WERI-Rb-1 (cell line): Measurements from ENCODE around the gene HOMER1.

ENCODE experiments used
- DNase-seq: peaks from one replicate; pipeline ENCODE4 v3.0.0-alpha.2; 2020
- H3K27ac ChIP-seq: fragments of 250-450 bp; sonication (Bioruptor Pico); 2 replicates; pipeline ENCODE4 v1.5.1; 2020; ENCODE audit warnings: mild to moderate bottlenecking, moderate library complexity
- H3K27me3 ChIP-seq: fragments of 250-450 bp; sonication (Bioruptor Pico); 2 replicates; pipeline ENCODE4 v1.5.1; 2021; ENCODE audit warnings: mild to moderate bottlenecking, low read depth, moderate library complexity; ENCODE audit not compliant: insufficient read depth, severe bottlenecking
- H3K36me3 ChIP-seq: fragments of 250-450 bp; sonication (Bioruptor Pico); 2 replicates; pipeline ENCODE4 v1.5.1; 2020; ENCODE audit warnings: mild to moderate bottlenecking, moderate library complexity
- H3K4me3 ChIP-seq: 2 replicates; pipeline ENCODE4 v1.5.1; 2011; ENCODE audit warnings: low read depth, mild to moderate bottlenecking, control low read depth, low read length
- H3K9me3 ChIP-seq: fragments of 250-450 bp; sonication (Bioruptor Pico); 2 replicates; pipeline ENCODE4 v1.5.1; 2021; ENCODE audit warnings: mild to moderate bottlenecking, moderate library complexity; ENCODE audit not compliant: severe bottlenecking
- CTCF ChIP-seq: IDR thresholded peaks from 2 replicates; pipeline ENCODE4 v1.5.1; 2011; ENCODE audit warnings: low read depth, mild to moderate bottlenecking, control low read depth, inconsistent platforms, low read length

HOMER1 gene

GRCh38 chr5:79349047-79349446 lies 164.9 kb downstream of the HOMER1 start:
- DNase-seq, result no peak
- peaks cover 5% of the 10 kb centered on the region for H3K9me3 ChIP-seq
- H3K36me3 ChIP-seq, result no peaks in the 10 kb centered on the region
- no peak overlapping the region for H3K27ac ChIP-seq
- no peaks in the 10 kb centered on the region for H3K27me3 ChIP-seq
- no peak overlapping the region for H3K4me3 ChIP-seq
- TF ChIP-seq CTCF, result no peak

- H3K4me3 ChIP-seq, result no peak overlapping the region
- no peak for DNase-seq
- no peak for TF ChIP-seq CTCF
- no peaks in the 10 kb centered on the region for H3K27me3 ChIP-seq
- no peaks in the 10 kb centered on the region for H3K9me3 ChIP-seq
- H3K27ac ChIP-seq, result no peak overlapping the region
- no peaks in the 10 kb centered on the region for H3K36me3 ChIP-seq
Observed at GRCh38 chr5:79346420-79346824, 167.5 kb downstream of the HOMER1 start.

GRCh38 chr5:79333852-79334557 lies 179.9 kb downstream of the HOMER1 start:
- Histone ChIP-seq H3K9me3 (peaks cover 3% of the 10 kb centered on the region), H3K27me3 (no peaks in the 10 kb centered on the region), H3K27ac (no peak overlapping the region), H3K36me3 (no peaks in the 10 kb centered on the region), H3K4me3 (no peak overlapping the region)
- TF ChIP-seq CTCF, result peak; percentile 28; the same call in 1 of the 2 replicates
- DNase-seq, result no peak

GRCh38 chr5:79330071-79330470 lies 183.9 kb downstream of the HOMER1 start:
- no peak for TF ChIP-seq CTCF
- H3K9me3 ChIP-seq, result no peaks in the 10 kb centered on the region
- no peak overlapping the region for H3K27ac ChIP-seq
- no peak overlapping the region for H3K4me3 ChIP-seq
- H3K36me3 ChIP-seq, result no peaks in the 10 kb centered on the region
- H3K27me3 ChIP-seq, result no peaks in the 10 kb centered on the region
- DNase-seq, result no peak

- Histone ChIP-seq H3K27me3 (no peaks in the 10 kb centered on the region), H3K4me3 (no peak overlapping the region), H3K9me3 (no peaks in the 10 kb centered on the region), H3K36me3 (no peaks in the 10 kb centered on the region), H3K27ac (no peak overlapping the region)
- no peak for DNase-seq
- TF ChIP-seq CTCF, result no peak
Observed at GRCh38 chr5:79329453-79329852, 184.5 kb downstream of the HOMER1 start.
